Panc1 (cell line): Measurements from ENCODE around the gene MEGF6.

Experiments used
- CTCF ChIP-seq: fragments of 450-650 bp; IDR thresholded peaks from 2 replicates; pipeline ENCODE4 v1.5.1; 2017; ENCODE audit warnings: mild to moderate bottlenecking
- REST ChIP-seq, 2 experiments: IDR thresholded peaks; 2 replicates each; pipeline ENCODE4 v1.6.1; 2011 to 2012; ENCODE audit warnings: low read depth in 2 of 2, control low read depth in 1 of 2, low read length in 1 of 2, mild to moderate bottlenecking in 1 of 2, moderate library complexity in 1 of 2; ENCODE audit not compliant: insufficient read depth in 1 of 2

GRCh38 chr1:3462356-3463012 is 148.8 kb downstream of the MEGF6 start:
- no peak for TF ChIP-seq CTCF
- TF ChIP-seq REST (IDR thresholded peaks at IDR 0.05; ENCODE audit: insufficient read depth in 1 of 2, low read depth in 2 of 2, low read length in 1 of 2), result no peak
